Muscle of leg (tissue), 11 donors: ENCODE data around the gene F5. TPM values are rescaled to one million over a fixed set of nuclear protein-coding genes. Genes with fewer than 3 reads are reported as not detected.
"Not testable (repeated sequence)": the region's sequence is repeated elsewhere in the genome, so short reads cannot be mapped to it uniquely, and the experiment has no call there.

ENCODE experiments used
- DNase-seq: peaks from one replicate; pipeline ENCODE4 v3.0.0; 2013
- H3K27ac ChIP-seq: one replicate; pipeline ENCODE4 v1.5.1; 2013; ENCODE audit warnings: mild to moderate bottlenecking, low read length, control low read depth
- H3K27me3 ChIP-seq: one replicate; pipeline ENCODE4 v1.6.1; 2013; ENCODE audit warnings: low read length; ENCODE audit not compliant: control insufficient read depth, insufficient read depth
- H3K36me3 ChIP-seq: one replicate; pipeline ENCODE4 v1.6.1; 2013; ENCODE audit warnings: low read length; ENCODE audit not compliant: control insufficient read depth, insufficient read depth
- H3K4me1 ChIP-seq: one replicate; pipeline ENCODE4 v1.6.1; 2013; ENCODE audit warnings: low read length; ENCODE audit not compliant: control insufficient read depth, insufficient read depth
- H3K4me3 ChIP-seq: one replicate; pipeline ENCODE4 v1.5.1; 2013; ENCODE audit warnings: low read length, control low read depth
- H3K9me3 ChIP-seq: replicated peaks from 2 replicates; pipeline ENCODE4 v1.6.1; 2013; ENCODE audit warnings: low read depth, low read length; ENCODE audit not compliant: control insufficient read depth
- WGBS: methylation state at CpG from one replicate; pipeline ENCODE4 v1.1.5; 2013; ENCODE audit warnings: missing lambda C conversion rate; ENCODE audit not compliant: insufficient coverage; 5-methylcytosine and 5-hydroxymethylcytosine counted together
- polyA plus RNA-seq, 8 donors: library from polyadenylated mRNA; unstranded; fragments of 120-200 nt; gene quantifications; one replicate each; pipeline versions ENCODE4 v1.2.1 to v1.2.3, GENCODE V29; 2013; ENCODE audit warnings: inconsistent platforms in 1 of 8, low replicate concordance in 1 of 8; ENCODE audit not compliant: insufficient read length in 8 of 8, insufficient read depth in 1 of 8
- total RNA-seq: library from RNA; stranded (reverse); fragments of 120-200 nt; gene quantifications from one replicate; pipeline ENCODE4 v1.2.4, GENCODE V29; 2013

Gene F5
- total and polyA plus RNA-seq, 9 donors, result 0.07 to 0.71 (median 0.38) TPM

DNA sequence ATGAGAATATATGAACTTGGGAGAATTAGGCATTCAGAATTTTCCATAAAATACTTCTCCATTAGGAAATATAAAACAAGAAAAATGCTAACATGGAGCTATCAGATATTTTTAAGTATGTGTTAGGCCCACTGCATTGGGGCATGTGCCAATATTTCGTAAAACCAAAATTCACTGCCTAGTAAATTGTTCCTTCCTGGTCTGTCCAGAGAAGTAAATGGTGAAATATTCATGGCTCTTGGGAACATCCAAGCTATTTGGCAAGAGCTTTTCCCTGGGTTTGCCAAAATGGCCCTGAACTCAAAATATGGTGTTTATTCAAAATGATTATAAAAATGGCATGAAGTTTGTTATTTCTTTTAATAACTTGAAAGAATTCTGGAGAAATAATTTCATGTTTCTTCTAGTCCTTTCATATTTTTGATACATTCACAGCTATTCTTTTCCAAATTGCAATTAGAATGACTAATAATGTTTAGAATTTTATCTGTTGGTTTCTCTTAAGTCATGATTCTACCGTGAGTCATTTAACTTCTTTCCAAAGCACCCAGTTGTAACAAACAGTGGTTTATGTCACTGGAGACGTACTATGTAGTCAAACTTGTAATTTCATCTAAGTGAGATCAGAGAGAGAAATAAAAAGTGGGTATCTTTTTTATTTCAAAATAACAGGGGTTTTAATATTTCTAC, 74.8 kb downstream of the F5 start:
- WGBS, result no CpG with 5 or more reads among the region's 3 CpGs
- DNase-seq, result no peak
- no peaks in the 10 kb centered on the region for H3K9me3 ChIP-seq
- no peak overlapping the region for H3K27ac ChIP-seq
- H3K36me3 ChIP-seq, result no peaks in the 10 kb centered on the region
- H3K4me1 ChIP-seq, result no peaks in the 10 kb centered on the region
- H3K4me3 ChIP-seq, result no peak overlapping the region
- H3K27me3 ChIP-seq, result no peaks in the 10 kb centered on the region

DNA sequence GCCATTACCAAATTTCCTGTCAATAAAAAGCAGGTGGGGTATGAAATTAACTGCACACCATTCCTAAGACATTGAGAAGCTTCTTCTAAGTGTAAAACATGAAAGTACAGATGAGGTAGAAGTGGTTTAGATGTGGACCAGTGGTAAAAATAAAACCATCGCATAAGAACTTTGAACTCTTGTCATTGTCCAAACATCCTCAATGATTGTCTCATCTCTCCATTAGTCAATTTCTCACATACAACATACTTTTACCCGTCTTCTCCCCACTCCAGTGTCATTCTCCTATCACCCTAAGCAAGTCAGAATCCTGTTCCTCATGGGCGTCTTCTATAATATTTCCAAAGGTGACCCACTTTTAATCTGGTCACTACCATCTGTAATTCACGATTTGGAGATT, 76.2 kb downstream of the F5 start:
- Histone ChIP-seq H3K27me3 (no peaks in the 10 kb centered on the region), H3K27ac (no peak overlapping the region)
- WGBS, result 87% methylated on average over 2 of the region's 4 CpGs

DNA sequence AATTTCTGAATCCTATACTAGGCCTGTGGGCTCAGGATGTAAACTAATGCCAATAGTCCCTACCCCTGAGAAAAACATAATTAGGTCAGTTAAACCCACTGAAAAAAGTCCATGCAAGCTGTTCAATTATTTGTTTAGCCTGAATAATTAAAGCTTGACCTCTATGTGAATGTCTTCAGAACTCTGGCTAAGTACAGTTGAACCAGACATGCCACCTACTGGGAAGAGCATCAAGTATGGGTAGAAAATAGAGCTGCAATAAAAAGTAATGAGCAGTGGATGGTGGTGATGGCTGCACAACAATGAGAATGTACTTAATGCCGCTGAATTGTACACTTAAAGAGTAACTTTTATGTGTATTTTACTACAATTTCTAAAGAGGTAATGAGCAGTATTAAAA, 76.9 kb downstream of the F5 start:
- Histone ChIP-seq H3K9me3 (no peaks in the 10 kb centered on the region), H3K4me1 (no peaks in the 10 kb centered on the region), H3K27ac (no peak overlapping the region), H3K36me3 (no peaks in the 10 kb centered on the region), H3K4me3 (no peak overlapping the region), H3K27me3 (no peaks in the 10 kb centered on the region)
- no CpG with 5 or more reads among the region's 1 CpG for WGBS
- no peak for DNase-seq

More for the DNA sequence above, 76.2 kb downstream of the F5 start:
- Histone ChIP-seq H3K9me3 (no peaks in the 10 kb centered on the region), H3K36me3 (no peaks in the 10 kb centered on the region), H3K4me1 (no peaks in the 10 kb centered on the region), H3K4me3 (no peak overlapping the region)
- no peak for DNase-seq

DNA sequence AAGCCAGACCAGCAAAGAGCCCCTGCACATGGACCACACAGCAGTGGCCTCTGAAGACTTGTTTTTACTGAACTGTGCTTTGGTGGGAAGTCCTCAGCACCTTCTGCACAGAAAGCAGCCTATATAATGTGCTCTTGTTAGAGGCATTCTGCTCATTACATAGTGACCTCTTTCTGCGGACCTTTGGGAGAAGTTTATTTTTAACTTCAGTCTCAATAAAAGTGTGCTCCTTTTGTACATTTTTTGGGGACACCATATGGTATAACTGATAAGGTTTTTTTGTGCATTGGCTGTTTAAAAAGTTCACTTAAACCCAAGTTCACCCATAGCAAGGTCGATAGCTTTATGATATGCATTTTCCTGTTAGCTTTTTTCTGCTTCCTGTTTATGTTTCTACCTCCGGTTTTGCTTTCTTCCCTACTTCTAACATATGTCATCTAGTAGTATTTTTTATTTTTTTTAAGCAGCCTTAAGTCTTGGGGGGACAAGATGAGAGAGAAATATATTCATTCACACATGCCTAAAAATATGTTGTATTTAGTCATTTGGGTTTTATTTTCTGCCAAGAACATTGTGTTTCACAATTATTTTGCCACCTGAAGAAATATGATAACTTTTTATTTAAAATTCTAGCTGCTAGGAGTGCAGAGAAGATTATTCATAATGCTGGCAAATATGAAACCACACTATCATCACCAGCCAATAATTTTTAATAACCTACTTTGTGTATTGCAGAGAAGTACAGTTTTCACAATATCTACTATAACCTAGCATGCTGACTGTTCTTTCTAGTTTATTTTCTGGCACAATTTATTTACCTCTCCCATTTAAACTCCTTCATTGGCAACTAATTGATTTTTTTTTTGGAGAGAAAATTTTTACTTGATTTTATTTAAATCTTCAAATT, 77.6 kb downstream of the F5 start:
- no peak overlapping the region for H3K4me3 ChIP-seq
- no peak for DNase-seq
- H3K36me3 ChIP-seq, result no peaks in the 10 kb centered on the region
- H3K9me3 ChIP-seq, result no peaks in the 10 kb centered on the region
- no CpG with 5 or more reads among the region's 3 CpGs for WGBS
- H3K4me1 ChIP-seq, result no peaks in the 10 kb centered on the region
- H3K27ac ChIP-seq, result no peak overlapping the region
- H3K27me3 ChIP-seq, result no peaks in the 10 kb centered on the region

DNA sequence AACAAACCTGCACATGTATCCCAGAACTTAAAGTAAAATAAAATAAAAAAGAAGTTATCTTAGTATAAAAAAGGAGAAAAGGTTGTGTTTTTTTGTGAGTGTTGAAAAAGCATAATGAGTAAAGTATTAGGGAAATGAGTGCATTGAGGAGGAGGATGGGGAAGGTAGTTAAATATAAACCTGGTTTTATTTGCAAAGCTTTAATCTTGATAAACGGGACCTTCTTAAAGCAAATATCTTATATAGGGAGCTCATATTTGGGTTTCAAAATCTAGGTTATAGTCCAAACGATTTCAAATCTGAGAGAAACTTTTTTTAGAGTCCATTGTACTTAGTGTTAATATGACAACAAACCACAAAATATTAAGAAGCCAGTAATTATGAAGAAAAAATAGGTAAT, 78.9 kb downstream of the F5 start:
- Histone ChIP-seq H3K27me3 (no peaks in the 10 kb centered on the region), H3K4me3 (no peak overlapping the region), H3K36me3 (no peaks in the 10 kb centered on the region), H3K4me1 (no peaks in the 10 kb centered on the region), H3K27ac (no peak overlapping the region), H3K9me3 (no peaks in the 10 kb centered on the region)
- DNase-seq, result no peak
- WGBS, result no CpG with 5 or more reads among the region's 2 CpGs

DNA sequence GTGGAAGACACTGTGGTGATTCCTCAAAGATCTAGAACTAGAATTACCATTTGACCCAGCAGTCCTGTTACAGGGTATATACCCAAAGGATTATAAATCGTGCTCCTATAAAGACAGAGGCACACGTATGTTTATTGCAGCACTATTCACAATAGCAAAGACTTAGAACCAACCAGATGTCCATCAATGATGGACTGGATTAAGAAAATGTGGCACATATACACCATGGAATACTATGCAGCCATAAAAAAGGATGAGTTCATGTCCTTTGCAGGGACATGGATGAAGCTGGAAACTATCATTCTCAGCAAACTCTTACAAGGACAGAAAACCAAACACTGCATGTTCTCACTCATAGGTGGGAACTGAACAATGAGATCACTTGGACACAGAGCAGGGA, 82.7 kb downstream of the F5 start:
- H3K4me3 ChIP-seq, H3K27me3 ChIP-seq, H3K9me3 ChIP-seq, H3K27ac ChIP-seq, DNase-seq, H3K36me3 ChIP-seq, H3K4me1 ChIP-seq: not testable (repeated sequence)
- WGBS, result no CpG with 5 or more reads among the region's 2 CpGs

DNA sequence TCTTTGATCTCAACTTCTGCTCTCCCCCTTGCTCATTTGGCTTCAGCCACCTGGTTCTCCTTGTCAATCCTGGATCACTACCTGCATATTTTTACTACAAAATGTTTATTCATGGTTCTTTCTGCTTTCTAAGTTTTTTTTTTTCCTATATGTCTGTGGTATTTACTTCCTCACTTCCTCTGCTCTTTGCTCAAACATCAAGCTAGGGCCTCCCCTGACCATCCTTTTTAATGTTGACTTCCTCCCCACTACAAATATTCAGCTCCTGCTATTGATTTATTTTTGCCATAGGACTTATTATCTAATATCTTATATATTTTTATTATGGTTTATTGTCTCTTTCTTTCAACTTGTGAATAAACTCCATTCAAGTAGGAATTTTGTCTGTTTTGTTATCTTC, 86.5 kb downstream of the F5 start:
- DNase-seq, result no peak
- no peak overlapping the region for H3K4me3 ChIP-seq
- no peak overlapping the region for H3K27ac ChIP-seq
- no peaks in the 10 kb centered on the region for H3K4me1 ChIP-seq
- no peaks in the 10 kb centered on the region for H3K27me3 ChIP-seq
- H3K9me3 ChIP-seq, result no peaks in the 10 kb centered on the region
- no peaks in the 10 kb centered on the region for H3K36me3 ChIP-seq

DNA sequence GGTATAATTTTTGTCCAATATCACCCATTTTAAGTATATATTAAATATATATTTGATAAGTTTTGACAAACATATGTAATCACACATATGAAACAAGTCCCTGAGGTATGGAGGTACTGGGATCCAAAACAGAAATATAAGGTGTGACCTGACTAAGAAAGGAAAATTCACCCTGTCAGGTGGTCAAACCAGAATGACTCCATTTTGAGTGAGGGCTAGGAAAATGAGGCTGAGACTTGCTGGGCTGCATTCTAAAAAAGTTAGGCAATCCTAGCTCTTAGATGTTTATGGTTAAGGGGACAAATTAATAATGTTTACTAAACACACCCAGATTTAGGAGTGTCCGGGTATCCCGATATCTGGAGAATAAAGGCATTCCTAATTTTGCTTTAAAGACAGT, 89.0 kb downstream of the F5 start:
- no peaks in the 10 kb centered on the region for H3K9me3 ChIP-seq
- H3K36me3 ChIP-seq, result no peaks in the 10 kb centered on the region
- no peaks in the 10 kb centered on the region for H3K4me1 ChIP-seq
- no peak overlapping the region for H3K27ac ChIP-seq
- DNase-seq, result no peak
- no peak overlapping the region for H3K4me3 ChIP-seq
- H3K27me3 ChIP-seq, result no peaks in the 10 kb centered on the region
- WGBS, result no CpG with 5 or more reads among the region's 2 CpGs

DNA sequence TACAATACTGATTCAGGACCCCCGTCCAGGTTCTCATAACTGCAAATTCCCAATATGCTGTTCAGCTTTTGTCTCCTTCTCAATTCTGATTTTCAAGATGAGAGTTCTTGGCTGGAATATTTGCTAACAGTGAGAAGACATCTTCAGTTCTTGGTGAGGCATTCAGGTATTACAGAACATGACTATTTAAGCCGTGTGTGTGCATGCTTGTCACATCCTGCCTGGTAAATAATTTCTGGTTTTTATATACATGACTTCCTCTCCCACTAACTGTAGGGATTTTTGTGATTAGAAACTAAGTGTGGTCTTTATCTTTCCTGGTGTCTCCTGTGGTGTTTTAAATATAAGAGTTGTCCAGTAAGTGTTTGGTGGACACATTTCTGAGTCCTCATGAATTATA, 90.4 kb downstream of the F5 start:
- Histone ChIP-seq H3K27me3 (no peaks in the 10 kb centered on the region), H3K9me3 (no peaks in the 10 kb centered on the region), H3K27ac (no peak overlapping the region), H3K4me1 (no peaks in the 10 kb centered on the region), H3K4me3 (no peak overlapping the region), H3K36me3 (no peaks in the 10 kb centered on the region)
- no CpG with 5 or more reads among the region's 2 CpGs for WGBS
- DNase-seq, result no peak

DNA sequence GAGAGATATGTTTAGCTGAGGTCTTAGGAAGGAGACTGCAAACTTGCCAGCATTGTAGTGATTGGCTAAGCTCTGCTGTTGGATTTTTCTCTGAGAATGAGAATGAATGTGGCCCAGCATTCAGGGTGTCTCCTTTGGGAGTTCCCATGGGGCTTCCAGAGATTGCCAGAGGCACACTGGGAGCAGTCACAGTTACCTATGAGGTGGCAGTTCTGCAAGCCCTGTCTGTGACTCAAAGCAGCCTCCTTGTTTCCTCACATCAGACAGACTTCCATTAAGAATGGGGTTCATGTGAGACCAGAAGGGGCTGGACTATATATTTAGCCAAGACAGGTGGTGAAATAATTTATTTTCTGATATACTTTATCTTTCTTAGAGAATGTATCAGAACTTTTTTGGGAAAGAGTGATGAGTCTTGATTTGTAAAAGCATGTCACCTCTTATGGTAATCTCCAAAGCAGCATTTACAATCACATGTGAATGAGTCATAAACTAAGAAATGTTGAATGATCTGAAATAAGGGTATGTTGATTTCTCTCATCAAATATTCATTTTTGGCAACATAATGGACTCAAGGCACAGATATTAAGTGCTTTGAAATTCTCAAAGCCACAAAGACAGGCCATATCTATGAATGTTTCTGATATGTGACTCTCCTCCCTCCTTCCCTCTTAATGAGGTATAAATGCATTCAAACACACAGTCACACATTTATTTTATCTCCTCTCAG, 91.1 kb downstream of the F5 start:
- H3K4me1 ChIP-seq, result no peaks in the 10 kb centered on the region
- H3K27me3 ChIP-seq, result no peaks in the 10 kb centered on the region
- H3K9me3 ChIP-seq, result no peaks in the 10 kb centered on the region
- H3K4me3 ChIP-seq, result no peak overlapping the region
- H3K36me3 ChIP-seq, result no peaks in the 10 kb centered on the region
- no peak overlapping the region for H3K27ac ChIP-seq
- no peak for DNase-seq
